GM18526 (cell line): Measurements from ENCODE around the gene ALDOA.

Experiments used
- POLR2A ChIP-seq: IDR thresholded peaks from 3 replicates; pipeline ENCODE4 v1.6.1; 2011; ENCODE audit not compliant: insufficient read length; ENCODE audit errors: extremely low read depth

Gene ALDOA

GRCh38 chr16:30077656-30078055 lies 12.1 kb downstream of the ALDOA start:
- no peak for TF ChIP-seq POLR2A

GRCh38 chr16:30078744-30079143 lies 13.2 kb downstream of the ALDOA start:
- TF ChIP-seq POLR2A, result no peak

GRCh38 chr16:30079480-30079879 lies 13.9 kb downstream of the ALDOA start:
- no peak for TF ChIP-seq POLR2A

- no peak for TF ChIP-seq POLR2A
Measured at GRCh38 chr16:30082545-30083090, 17.1 kb downstream of the ALDOA start.

- TF ChIP-seq POLR2A, result no peak
Measured at GRCh38 chr16:30083216-30084055, 17.9 kb downstream of the ALDOA start.

GRCh38 chr16:30084096-30084815 lies 18.7 kb downstream of the ALDOA start:
- TF ChIP-seq POLR2A, result no peak

GRCh38 chr16:30084816-30085159 lies 19.2 kb downstream of the ALDOA start:
- no peak for TF ChIP-seq POLR2A

GRCh38 chr16:30085247-30085646 lies 19.7 kb downstream of the ALDOA start:
- TF ChIP-seq POLR2A, result no peak

- no peak for TF ChIP-seq POLR2A
Measured at GRCh38 chr16:30085820-30086219, 20.3 kb downstream of the ALDOA start.

- no peak for TF ChIP-seq POLR2A
Measured at GRCh38 chr16:30086291-30087140, 21.0 kb downstream of the ALDOA start.

- no peak for TF ChIP-seq POLR2A
Measured at GRCh38 chr16:30087181-30087898, 21.8 kb downstream of the ALDOA start.

- TF ChIP-seq POLR2A, result no peak
Measured at GRCh38 chr16:30088237-30088831, 22.8 kb downstream of the ALDOA start.

GRCh38 chr16:30088832-30089624 lies 23.5 kb downstream of the ALDOA start:
- no peak for TF ChIP-seq POLR2A
